HEK293T (cell line): ENCODE measurements around the gene MAN2A1.
"Not testable (repeated sequence)": the region's sequence is repeated elsewhere in the genome, so short reads cannot be mapped to it uniquely, and the experiment has no call there.

ENCODE experiments used
- BHLHE40 ChIP-seq: fragments of 450-650 bp; IDR thresholded peaks from 2 replicates; pipeline ENCODE4 v1.6.1; 2016; ENCODE audit warnings: mild to moderate bottlenecking, moderate library complexity, borderline replicate concordance
- ELF4 ChIP-seq: fragments of 450-650 bp; IDR thresholded peaks from 2 replicates; pipeline ENCODE4 v1.6.1; 2017; ENCODE audit warnings: antibody characterized with exemption
- L3MBTL2 ChIP-seq: fragments of 450-650 bp; conservative IDR thresholded peaks from 2 replicates; pipeline ENCODE4 v1.6.1; 2016; ENCODE audit warnings: mild to moderate bottlenecking
- SP1 ChIP-seq: fragments of 450-650 bp; IDR thresholded peaks from 2 replicates; pipeline ENCODE4 v1.6.1; 2017
- TF ChIP-seq, protein P1 (sequence below): fragments of 450-650 bp; IDR thresholded peaks from 2 replicates; pipeline ENCODE4 v1.6.1; 2016

GRCh38 chr5:109832207-109833188, 142.8 kb downstream of the MAN2A1 start:
- not testable (repeated sequence) for TF ChIP-seq SP1, L3MBTL2, ELF4, BHLHE40
- TF ChIP-seq, protein P1, sequence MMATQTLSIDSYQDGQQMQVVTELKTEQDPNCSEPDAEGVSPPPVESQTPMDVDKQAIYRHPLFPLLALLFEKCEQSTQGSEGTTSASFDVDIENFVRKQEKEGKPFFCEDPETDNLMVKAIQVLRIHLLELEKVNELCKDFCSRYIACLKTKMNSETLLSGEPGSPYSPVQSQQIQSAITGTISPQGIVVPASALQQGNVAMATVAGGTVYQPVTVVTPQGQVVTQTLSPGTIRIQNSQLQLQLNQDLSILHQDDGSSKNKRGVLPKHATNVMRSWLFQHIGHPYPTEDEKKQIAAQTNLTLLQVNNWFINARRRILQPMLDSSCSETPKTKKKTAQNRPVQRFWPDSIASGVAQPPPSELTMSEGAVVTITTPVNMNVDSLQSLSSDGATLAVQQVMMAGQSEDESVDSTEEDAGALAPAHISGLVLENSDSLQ, result not testable (repeated sequence)
